NCI-H2107 (cell line): ENCODE measurements around the gene ADRA2B.
A peak's percentile ranks its signal among the peaks of the same experiment; 100 is the strongest.
"Not testable (repeated sequence)": the region's sequence is repeated elsewhere in the genome, so short reads cannot be mapped to it uniquely, and the experiment has no call there.

Experiments used
- DNase-seq: peaks from one replicate; lab custom pipeline; 2025; lab: John Stamatoyannopoulos, UW

Gene ADRA2B

GRCh38 chr2:96116424-96116878 is at the start of gene ADRA2B:
ADRA2B (minus strand) TSS chr2:96116571; CDS start chr2:96116149, 422 bp downstream.
- DNase-seq = peak; percentile 18

DNA sequence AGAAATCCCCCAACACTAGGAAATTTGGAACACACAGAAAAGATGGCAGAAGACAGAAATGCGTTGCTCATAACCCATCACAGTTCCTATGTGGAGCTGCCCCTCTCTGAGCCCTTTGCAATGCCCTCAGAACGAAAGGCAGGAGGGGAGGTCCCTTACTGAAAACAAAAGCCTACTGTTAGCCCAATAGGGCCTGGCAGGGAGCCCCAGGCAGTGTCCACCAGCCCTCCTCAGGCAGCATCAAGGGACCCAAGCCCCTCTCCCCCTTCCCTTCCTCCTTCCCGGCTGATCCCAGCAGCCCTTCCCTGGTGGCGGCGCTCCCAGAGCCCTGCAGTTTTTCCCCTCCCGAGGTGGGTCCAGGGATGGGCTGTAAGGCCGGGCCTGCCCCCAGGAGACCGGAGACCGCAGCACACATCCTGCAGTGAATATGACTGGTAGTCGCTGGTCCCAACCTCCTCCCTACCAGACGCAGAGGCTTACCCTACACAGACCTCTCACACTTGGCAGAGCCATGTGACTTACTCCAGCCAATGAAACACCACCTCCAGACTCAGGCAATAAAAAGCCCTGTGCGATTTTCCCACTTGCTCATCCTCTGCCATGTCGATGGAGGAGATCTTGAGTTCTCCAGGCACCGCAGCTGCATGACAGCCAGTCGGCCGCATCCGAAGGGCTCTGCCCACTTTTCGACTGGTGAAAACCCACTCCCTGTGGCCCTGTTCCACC is 48.3 kb upstream of the ADRA2B start:
- no peak for DNase-seq

DNA sequence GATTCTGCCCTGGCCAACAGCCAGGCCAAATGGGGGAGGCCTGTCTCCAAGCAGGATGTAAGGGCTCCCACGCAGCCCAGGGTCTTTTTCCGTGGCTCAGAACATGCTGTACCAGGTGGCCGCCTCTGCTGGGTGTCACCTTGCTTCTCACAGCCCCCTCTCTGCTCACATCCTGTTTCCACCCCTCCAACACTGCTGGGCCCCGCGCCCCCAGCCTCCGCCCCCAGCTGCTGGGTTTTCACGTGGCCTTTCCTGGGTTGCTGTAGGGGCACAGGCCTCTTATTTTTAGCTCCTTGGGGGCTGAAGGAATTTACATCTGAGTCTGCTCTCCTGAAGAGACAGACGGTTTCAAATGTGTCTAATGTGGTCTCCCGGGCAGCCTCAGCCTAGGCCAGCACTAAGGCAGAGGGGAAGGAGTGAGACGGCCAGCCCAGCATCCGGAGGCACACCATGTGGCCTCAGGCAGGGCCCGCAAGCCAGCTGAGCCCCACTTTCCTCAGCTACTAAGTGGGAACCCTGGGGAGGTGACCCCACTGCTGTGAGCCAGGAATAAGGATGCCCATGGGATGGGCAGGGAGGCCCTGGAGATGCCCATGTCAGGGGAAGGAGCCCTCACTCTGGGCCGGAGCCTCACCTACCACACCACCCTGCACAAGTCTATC is 47.5 kb upstream of the ADRA2B start:
- no peak for DNase-seq

DNA sequence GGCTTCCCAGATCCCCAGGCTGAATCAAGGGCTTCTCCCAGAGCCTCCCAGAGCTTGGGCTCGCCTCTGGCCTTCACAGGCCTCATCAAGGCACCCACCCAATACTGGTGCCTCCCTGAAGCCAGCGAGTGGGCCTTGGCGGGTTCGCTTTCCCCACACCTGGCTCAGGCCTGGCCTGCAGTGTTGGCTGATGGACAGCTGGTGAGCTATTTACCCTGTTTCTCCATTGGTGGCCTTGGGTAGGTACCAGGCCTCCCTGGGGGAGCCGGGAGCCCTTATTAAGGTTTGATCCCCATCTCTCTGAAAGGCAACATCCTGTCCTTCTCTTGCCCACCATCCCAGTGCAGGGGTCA is 47.0 kb upstream of the ADRA2B start:
- DNase-seq = no peak

DNA sequence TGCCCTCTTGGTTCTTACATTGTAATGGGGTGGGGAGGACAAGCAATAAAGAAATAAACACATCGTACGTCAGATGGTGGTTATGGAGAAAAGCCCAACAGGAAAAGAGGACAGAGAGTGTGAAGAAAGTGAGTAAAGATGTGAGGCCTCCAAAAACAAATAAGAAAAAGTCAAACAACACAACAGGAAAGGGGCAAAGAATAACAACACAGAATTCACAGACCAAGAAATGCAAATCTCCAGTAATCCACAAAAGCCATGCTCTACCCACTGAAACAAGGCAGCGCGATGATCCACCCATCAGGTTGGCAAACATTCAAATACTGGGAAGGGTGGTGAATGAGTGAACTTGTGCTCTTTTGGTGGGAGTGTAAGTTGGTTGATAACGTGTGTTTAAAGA is 45.5 kb upstream of the ADRA2B start:
- DNase-seq = no peak

GRCh38 chr2:96160366-96160765 is 44.0 kb upstream of the ADRA2B start:
- DNase-seq = not testable (repeated sequence)

DNA sequence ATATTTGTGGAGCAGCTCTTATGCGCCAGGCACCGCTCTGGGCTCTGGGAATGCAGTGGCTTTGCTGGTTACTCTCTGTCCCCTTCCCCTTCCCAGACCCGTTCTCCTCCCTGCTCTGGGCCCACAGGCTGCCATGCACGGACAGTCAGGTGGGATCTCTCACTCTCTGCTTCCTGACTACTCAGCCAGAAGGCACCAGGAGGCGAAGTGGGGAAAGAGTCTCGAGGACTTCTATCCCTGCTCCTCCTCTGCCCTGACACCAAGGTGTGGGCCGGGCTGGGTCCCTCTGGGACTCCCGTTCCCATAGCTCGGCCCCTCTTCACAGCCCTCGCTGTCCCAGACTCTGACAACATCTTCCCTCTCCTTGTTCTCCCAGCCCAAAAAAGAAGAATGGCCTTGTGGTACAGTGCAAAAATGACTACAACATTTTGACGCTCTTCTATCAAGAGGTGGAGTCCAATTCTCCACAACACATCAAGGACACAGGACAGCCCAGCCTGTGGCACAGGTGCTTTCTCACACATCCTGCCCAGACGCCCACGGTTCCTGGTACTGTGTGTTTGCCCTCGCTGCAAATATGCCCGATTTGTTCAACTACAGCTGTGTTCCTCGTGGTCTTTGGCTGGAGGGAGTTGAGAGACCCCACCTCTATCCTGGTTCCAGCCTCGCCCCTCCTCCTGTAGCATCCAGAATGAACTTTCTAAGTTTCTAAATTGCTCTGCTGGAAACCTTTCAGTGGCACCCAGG is 42.9 kb upstream of the ADRA2B start:
- no peak for DNase-seq

- DNase-seq = no peak
Observed at GRCh38 chr2:96158554-96158940, 42.2 kb upstream of the ADRA2B start.

DNA sequence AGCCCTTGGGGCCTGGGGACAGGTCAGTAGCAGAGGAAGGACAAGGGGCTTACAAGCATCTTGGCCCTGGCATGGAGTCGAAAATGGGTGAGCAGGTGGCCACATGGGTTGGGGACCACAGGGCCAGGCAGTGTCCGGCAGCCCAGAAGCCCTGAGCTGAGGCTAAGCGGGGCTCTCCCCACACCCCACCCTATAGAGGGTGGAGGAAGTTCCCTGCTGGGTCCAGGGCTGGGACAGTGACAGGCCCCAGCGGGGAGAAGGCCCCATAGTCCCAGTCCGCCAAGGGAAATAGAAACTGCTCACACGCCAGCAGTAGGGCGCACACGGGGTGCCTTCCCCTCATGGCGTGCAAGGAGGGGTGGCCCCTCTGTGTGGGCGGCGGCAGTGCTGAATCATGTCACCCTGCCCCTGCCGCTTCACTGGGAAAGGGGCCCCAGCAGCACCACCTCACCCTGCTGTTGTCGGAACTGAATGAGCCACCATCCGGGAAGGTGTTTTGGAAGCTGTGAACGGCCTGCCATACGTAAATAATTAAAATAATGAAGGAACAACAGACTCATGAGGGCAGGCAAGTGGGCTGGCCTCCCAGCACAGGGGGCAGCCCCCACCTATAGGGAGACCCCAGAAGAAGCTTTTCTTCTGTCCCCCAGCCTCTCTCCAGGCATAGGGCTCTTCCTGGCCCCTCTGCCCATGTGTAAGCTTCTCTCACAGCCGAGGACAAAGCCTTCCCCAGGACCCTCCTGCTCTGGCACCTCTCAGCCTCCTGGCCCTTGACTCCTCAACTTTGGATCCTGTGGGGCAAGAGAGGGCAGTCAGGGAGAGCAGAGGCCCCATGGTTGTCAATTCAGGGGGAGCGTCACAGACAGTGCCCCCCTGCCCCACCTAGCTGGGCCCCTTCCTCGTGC is 41.5 kb upstream of the ADRA2B start:
- no peak for DNase-seq

- DNase-seq = no peak
Observed at GRCh38 chr2:96156926-96157648, 40.7 kb upstream of the ADRA2B start.

DNA sequence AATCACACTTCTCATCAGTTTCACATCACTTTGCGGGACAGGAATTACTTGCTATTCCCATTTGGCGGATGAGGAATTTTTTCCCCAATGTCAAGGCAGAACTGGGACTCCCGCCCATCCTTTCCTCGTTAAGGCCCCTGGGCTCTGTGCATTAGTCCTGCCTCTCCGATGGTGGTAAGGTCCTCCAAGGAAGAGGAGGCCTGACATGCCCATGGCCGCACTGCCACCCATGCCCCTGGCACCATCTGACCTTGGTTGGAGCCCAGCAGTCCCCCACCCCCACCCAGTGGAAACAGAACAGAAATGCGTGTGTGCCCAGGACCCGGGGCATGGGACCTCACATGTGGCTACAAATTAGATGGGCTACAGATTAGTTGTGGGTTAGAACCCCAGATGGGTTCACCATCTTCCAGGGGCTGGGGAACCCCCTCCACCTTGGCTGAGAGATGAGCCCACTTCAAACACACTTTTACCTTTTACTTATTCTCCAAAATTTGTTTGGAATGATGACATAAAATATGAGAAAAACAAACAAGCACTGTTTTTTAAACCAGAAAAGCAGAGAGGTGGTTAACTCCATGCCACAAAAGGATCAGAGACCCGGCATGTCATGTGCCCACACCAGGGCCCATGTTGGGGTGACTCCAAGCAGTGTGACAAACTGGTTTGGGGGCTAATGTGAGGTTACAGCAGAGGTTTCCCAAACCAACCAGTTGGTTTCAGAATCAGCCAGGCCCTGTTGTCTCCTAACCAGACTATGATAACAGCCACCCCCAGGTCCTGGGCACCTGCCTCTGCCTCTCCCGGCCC is 39.8 kb upstream of the ADRA2B start:
- DNase-seq = no peak

DNA sequence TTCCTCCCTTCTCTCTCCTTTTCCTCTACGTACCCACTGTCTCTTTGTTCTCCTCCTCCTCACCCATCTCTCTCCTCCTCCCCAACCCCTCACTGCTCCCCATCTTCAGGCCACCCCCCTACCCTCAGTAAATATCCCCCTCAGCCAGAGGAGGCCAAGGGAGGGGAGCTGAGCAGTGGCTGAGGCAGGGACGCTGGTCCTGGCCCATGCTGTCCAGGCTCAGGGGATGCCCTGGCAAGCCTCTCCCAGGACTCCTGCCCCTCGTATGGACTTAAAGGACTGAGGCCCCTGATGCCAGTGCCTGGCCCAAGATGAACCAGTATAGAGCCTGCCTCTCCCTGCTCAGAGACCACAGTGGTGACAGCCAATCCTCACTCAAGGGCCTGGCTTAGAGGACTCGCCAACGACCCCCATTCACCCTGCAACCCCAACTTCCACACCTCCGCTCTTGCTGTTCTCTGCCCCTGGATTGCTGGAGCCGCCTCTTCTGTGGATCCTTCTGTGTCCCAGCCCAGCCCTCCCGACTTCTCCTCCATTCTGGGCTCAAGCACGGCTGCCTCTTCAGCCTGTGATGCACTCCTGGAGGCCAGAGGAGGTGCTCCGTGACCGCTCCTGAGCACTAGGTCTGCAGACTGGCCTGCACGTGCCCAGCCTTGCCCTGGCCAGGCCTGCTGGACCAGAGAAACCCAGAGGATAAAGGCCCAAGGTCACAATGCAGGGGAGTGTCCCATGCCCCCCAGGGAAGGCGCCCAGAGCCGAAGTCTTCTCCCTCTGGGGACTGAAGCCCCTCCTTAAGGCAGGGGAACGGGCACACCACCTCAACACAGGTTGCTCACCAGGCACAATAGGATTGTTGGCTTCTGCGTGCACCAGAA is 38.4 kb upstream of the ADRA2B start:
- no peak for DNase-seq

DNA sequence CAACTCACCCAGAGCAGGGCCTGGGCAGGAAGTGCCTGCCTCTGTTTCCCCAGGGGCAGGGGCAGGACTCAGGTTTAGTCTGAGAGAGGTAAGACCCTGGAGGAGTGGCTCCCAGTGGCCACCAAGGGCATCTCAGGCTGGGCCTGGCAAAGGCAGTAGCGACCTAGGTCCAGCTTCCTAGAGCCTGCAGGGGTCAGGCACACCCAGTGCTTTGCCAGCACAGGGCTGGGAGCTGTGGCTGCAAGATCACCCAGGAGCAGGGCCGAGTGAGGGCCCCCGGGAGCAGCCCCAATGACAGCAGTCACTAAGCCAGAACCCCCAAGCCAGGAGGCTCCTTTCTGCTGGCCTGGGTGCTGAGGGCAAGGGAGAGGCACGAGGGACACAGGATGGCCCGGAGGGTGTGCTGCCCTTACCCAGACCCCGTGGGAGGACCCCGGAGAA is 37.6 kb upstream of the ADRA2B start:
- no peak for DNase-seq

DNA sequence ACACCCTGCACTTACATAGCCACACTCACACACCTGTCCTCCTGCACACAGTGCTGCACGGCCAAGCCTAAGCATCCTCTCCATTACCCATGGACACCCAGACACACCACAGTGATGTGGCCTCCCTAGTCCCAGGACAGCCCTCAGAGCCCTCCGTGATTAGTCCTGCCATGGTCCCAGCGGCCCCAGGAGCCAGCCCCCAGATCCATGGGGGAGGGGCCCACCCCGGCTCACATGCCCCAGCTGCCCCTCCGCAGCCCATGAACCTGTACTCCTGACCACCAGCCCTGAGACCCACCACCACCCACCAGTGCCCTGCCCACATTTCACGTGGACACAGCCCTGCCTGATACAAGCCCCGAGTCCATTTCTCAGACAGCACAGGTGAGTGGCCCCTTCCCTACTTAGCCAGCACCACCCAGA is 36.9 kb upstream of the ADRA2B start:
- DNase-seq = no peak

DNA sequence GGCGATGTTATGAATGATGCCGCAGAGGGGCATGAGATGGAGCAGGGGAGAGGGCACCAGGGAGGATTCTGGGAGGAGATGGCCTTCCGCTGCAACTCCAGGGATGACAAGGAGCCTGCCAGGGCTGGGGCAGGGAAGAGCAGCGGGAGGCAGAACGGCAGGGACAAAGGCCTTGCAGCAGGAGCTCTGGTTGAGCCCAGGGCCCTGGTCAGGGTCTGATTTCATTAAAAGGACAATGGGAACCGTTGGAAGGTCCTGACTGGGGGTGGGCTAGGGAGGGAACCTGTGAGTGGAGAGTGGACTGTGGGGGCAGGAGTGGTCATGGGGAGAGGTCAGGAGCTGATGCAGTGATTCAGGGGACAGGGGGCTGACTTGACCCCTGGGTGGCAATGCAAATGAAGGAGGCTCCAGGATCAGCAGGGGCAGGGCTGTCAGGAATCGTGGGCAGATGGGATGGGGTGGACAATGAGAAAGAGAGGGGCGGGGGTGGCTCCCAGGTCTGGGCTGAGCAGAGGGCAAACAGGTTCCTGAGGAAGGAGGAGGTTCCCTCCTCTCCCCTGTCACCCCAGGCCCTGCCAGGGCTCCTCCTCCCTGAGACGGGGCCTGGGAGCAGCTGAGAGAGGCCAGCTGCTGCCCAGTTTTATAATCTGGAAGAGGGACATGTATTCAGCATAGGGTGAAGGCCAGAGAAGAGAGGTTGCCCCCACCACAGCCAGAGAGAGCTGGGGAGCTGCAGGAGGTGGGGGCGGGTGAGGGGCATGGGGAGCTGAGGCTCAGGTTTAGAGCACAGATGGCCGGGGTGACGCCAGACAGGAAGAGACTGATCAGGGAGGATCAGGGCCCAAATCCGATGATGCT is 36.2 kb upstream of the ADRA2B start:
- no peak for DNase-seq

DNA sequence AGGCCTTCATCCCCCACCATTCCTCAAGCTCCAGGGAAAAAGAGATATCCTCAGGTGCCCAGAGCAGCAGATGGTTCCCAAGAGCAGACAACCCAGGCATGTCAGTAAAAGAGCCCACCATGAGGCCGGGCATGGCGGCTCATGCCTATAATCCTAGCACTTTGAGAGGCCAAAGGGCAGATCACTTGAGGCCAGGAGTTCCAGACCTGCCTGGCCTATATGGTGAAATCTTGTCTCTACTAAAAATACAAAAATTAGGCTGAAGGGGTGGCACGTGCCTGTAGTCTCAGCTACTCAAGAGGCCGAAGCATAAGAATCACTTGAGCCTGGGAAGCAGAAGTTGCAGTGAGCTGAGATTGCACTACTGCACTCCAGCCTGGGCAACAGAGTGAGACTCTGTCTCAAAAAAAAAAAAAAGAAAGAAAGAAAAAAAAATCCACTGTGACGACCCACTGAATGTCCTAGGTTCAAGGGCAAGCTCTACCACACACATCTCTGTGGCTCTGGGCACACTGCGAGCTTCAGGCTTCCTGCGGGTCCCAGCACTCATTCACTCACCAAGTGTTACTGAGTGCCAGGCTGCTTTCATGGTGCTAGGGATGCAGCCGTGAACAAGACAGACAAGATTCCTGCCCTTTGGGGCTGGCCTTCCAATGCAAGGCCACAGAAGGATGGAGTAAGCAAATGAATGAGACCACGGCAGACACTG is 35.4 kb upstream of the ADRA2B start:
- no peak for DNase-seq

DNA sequence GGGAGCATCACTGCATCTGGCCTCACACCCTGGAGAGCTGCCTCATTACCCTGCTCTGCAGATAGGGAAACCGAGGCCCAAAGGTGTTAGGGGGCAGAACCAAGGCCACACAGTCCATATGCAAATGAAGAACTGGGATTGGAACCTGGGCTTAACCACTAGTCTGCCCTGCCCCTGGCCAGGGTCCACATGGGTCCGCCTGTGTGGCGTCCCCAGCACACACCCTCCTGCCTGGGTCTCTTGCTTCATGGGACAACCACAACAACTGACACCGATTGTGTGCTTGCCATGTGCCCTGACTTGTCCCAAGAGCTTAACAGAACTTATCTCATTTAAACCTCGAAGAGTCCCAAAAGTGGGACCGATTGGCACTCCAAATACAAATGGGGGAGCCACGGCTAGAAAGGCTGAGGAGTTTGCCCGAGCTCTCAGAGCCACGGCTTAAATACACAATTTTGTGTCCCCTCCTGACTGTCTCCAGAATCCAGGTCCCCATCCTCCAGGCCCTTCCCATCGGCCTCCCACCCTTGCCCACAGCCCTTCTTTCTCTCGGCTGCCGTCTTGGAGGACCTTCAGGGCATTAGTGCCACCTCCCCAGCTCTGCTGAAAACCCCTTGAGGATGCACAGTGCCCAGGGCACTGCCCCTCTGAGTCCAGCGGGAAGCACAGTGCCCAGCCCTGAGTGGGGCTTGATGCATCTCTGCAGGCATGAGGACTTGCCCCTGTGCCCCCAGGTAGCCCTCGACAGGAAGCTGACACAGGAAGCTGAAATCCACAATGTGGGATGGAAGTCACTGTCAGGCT is 34.6 kb upstream of the ADRA2B start:
- no peak for DNase-seq
